Thyroid gland (tissue), 4 donors: ENCODE results near the gene FLRT2. TPM values are rescaled to one million over a fixed set of nuclear protein-coding genes. Genes with fewer than 3 reads are reported as not detected.

Experiments used
- DNase-seq, 2 donors: peaks; one replicate each; pipeline ENCODE4 v3.0.0-alpha.2; 2019
- H3K27ac ChIP-seq, 3 donors: fragments of 200-600 bp; sonication (generic); 1 replicate in 2 of 3; 2 replicates in 1 of 3; pipeline ENCODE4 v1.5.1; 2016 to 2019; ENCODE audit warnings: mild to moderate bottlenecking in 1 of 3, moderate library complexity in 1 of 3
- H3K27me3 ChIP-seq: fragments of 200-600 bp; sonication (generic); one replicate; pipeline ENCODE4 v1.5.1; 2019
- H3K36me3 ChIP-seq, 2 donors: fragments of 200-600 bp; sonication (generic); one replicate each; pipeline ENCODE4 v1.5.1; 2016 to 2019
- H3K4me1 ChIP-seq, 2 donors: fragments of 200-600 bp; sonication (generic); one replicate each; pipeline ENCODE4 v1.5.1; 2017 to 2019
- H3K4me3 ChIP-seq, 3 donors: fragments of 200-600 bp; sonication (generic); replicated peaks in 1 of 3; 1 replicate in 2 of 3; 2 replicates in 1 of 3; pipeline ENCODE4 v1.5.1; 2016; ENCODE audit warnings: mild to moderate bottlenecking in 1 of 3
- H3K9me3 ChIP-seq: fragments of 200-600 bp; sonication (generic); one replicate; pipeline ENCODE4 v1.5.1; 2017
- POLR2A ChIP-seq, 2 donors: fragments of 450-650 bp; IDR thresholded peaks; one replicate each; pipeline ENCODE4 v1.6.1; 2017; ENCODE audit warnings: antibody characterized with exemption in 2 of 2, mild to moderate bottlenecking in 2 of 2, moderate library complexity in 1 of 2
- WGBS, 2 donors: methylation state at CpG; one replicate each; pipeline ENCODE4 v1.1.5; 2017; 5-methylcytosine and 5-hydroxymethylcytosine counted together
- intact Hi-C: fragments of 100-400 bp; cut with DNase I; formaldehyde crosslinking; loops from one replicate; pipeline ENCODE4 v1.15.1; 2023
- total RNA-seq, 4 donors: library from RNA; depleted of rRNA; stranded (reverse); fragments of >200 nt; gene quantifications; one replicate each; pipeline ENCODE4 v1.2.3, GENCODE V29; 2016
- TF ChIP-seq, protein P1 (sequence below), 6 experiments: fragments of 200-600 bp in 3 of 6; fragments of 450-650 bp in 3 of 6; sonication (generic) in 3 of 6; IDR thresholded peaks; one replicate each; pipeline ENCODE4 v1.5.1; 2016 to 2019; ENCODE audit warnings: antibody characterized with exemption in 6 of 6, mild to moderate bottlenecking in 2 of 6, inconsistent platforms in 1 of 6, moderate library complexity in 1 of 6

Gene FLRT2
- total RNA-seq, 4 donors from 2014 or later: 9.3 to 38.9 (median 23.5) TPM

DNA sequence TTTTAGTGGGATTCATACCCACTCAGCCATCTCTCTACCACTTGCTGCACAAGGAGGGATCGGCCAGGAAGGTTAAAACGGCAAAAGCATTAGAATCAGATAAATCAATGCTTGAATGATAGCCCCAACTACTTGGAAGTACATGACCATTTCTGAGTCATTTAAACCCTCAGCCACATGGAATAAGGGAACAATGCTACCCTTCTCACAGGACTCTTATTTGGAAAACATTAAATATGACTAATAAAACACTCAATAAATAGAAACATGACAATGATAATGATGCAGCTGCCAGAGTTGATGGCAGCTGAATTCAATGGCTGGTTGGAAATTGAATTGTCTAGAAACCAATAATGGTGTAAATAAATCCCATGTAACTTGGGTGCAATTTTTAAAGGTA is 165.4 kb downstream of the FLRT2 start:
- no peak overlapping the region for H3K27ac ChIP-seq
- intact Hi-C loops: no loop called here
- no peaks in the 10 kb centered on the region for H3K36me3 ChIP-seq
- no peak overlapping the region for H3K4me3 ChIP-seq
- H3K27me3 ChIP-seq: no peaks in the 10 kb centered on the region
- H3K9me3 ChIP-seq: no peaks in the 10 kb centered on the region
- TF ChIP-seq, protein P1, sequence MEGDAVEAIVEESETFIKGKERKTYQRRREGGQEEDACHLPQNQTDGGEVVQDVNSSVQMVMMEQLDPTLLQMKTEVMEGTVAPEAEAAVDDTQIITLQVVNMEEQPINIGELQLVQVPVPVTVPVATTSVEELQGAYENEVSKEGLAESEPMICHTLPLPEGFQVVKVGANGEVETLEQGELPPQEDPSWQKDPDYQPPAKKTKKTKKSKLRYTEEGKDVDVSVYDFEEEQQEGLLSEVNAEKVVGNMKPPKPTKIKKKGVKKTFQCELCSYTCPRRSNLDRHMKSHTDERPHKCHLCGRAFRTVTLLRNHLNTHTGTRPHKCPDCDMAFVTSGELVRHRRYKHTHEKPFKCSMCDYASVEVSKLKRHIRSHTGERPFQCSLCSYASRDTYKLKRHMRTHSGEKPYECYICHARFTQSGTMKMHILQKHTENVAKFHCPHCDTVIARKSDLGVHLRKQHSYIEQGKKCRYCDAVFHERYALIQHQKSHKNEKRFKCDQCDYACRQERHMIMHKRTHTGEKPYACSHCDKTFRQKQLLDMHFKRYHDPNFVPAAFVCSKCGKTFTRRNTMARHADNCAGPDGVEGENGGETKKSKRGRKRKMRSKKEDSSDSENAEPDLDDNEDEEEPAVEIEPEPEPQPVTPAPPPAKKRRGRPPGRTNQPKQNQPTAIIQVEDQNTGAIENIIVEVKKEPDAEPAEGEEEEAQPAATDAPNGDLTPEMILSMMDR (IDR thresholded peaks at IDR 0.05): no peak
- TF ChIP-seq POLR2A (IDR thresholded peaks at IDR 0.05): no peak
- 90 to 97% methylated on average over 2 of the region's 2 CpGs for WGBS, 2 donors
- H3K4me1 ChIP-seq: no peaks in the 10 kb centered on the region
- DNase-seq: no peak

DNA sequence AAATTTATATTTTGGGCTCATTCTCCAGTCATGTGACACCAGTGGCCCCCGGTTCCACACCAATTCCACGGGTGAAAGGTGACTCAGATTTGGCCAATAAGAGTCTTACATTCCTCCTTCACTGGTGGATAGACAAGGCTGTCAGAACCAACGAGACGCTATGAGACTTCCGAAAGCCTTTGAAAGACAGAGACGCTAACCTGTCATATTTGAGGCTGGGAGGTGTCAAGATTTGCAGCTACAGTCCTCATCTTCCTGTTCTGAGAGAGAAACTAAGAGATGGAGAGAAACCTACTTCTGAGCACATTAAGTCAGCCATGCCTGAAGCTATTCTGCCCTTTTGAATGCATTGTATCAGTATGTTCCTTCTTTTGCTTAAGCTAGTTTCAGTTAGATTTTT is 171.2 kb downstream of the FLRT2 start:
- Histone ChIP-seq H3K9me3 (no peaks in the 10 kb centered on the region), H3K4me3 (no peak overlapping the region), H3K27me3 (no peaks in the 10 kb centered on the region), H3K4me1 (no peaks in the 10 kb centered on the region), H3K36me3 (no peaks in the 10 kb centered on the region), H3K27ac (no peak overlapping the region)
- DNase-seq: no peak
- intact Hi-C loops: no loop called here
- WGBS, 2 donors: 81 to 86% methylated on average over 6 of the region's 6 CpGs
- TF ChIP-seq, protein P1 (IDR thresholded peaks at IDR 0.05): no peak
- TF ChIP-seq POLR2A (IDR thresholded peaks at IDR 0.05): no peak

DNA sequence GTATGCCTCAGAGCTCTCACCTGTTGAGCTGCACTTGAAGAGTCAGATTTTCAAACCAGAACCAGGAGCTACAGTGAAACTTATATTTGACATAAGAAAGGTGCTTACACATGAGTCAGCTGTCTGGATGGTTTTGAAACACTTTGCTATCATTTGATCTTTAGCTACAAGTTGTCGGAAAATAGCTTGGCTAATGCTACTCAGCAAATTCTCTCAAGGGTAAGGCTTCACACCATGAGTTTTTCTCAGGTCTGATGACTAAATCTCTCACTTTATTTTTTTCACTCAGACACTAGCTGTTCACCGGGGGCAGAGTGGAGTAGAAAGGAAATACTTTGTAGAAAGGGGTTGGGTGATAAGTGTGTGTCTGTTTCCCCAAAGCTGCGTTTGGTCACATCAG is 171.8 kb downstream of the FLRT2 start:
- Histone ChIP-seq H3K9me3 (no peaks in the 10 kb centered on the region), H3K4me3 (no peak overlapping the region), H3K27ac (no peak overlapping the region), H3K27me3 (no peaks in the 10 kb centered on the region), H3K36me3 (no peaks in the 10 kb centered on the region), H3K4me1 (no peaks in the 10 kb centered on the region)
- WGBS, 2 donors: 31 to 49% methylated on average over 3 of the region's 3 CpGs
- intact Hi-C loops: no loop called here
- TF ChIP-seq, protein P1 (IDR thresholded peaks at IDR 0.05): no peak
- no peak for TF ChIP-seq POLR2A (IDR thresholded peaks at IDR 0.05)
- DNase-seq: no peak

DNA sequence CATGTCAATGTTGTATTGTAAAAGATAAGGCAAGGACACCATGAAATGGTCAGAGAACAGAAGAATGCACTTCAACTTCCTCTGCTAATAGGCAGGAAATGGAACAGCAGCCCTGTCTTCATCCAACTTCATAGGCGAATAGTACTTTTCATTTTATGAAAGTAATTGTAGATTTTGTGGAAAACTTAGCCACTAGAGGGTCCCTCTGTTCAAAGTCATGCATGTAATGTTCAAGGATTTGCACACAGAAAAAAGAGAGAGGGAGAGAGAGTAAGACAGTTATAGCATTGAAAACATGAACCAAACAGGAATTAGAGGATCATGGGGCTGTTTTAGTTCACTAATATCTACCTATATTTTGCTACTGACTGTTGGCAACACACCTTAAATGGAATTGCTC is 172.2 kb downstream of the FLRT2 start:
- H3K9me3 ChIP-seq: no peaks in the 10 kb centered on the region
- intact Hi-C loops: no loop called here
- no peaks in the 10 kb centered on the region for H3K27me3 ChIP-seq
- DNase-seq: no peak
- TF ChIP-seq, protein P1 (IDR thresholded peaks at IDR 0.05): no peak
- TF ChIP-seq POLR2A (IDR thresholded peaks at IDR 0.05): no peak
- no peak overlapping the region for H3K27ac ChIP-seq
- WGBS, 2 donors: 52 to 70% methylated on average over 1 of the region's 1 CpG
- H3K4me1 ChIP-seq: no peaks in the 10 kb centered on the region
- no peak overlapping the region for H3K4me3 ChIP-seq
- H3K36me3 ChIP-seq: no peaks in the 10 kb centered on the region

DNA sequence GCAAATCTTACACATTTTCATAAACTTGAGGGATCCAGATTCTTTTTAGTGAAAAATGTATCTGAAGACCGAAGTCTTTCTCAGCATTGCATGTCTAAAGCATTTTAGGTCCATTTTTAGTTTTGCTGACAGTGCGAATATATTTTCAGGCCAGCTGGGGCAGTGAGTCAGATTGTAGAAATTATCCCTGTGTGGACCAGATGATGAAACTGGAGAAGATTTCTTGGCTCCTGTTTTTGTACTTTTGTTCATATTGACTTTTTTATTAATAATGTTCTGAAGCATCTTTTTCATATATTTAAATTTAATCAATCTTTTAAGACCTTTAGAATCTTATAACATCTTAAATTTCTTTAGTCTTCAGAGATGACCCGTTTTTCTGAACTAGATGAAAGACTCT is 173.1 kb downstream of the FLRT2 start:
- H3K4me3 ChIP-seq: no peak overlapping the region
- DNase-seq: no peak
- 82 to 84% methylated on average over 3 of the region's 3 CpGs for WGBS, 2 donors
- H3K36me3 ChIP-seq: no peaks in the 10 kb centered on the region
- no peaks in the 10 kb centered on the region for H3K27me3 ChIP-seq
- H3K9me3 ChIP-seq: no peaks in the 10 kb centered on the region
- H3K27ac ChIP-seq: no peak overlapping the region
- intact Hi-C loops: no loop called here
- H3K4me1 ChIP-seq: no peaks in the 10 kb centered on the region
- no peak for TF ChIP-seq POLR2A (IDR thresholded peaks at IDR 0.05)
